Stimulated activated CD8-positive, alpha-beta memory T cell treated with anti-CD3 and anti-CD28 coated beads, Interleukin-15, amount 100 ng/mL, for 48 hours (primary cell): ENCODE results near the gene MICAL3.

Experiments
- DNase-seq, 2 donors: peaks; one replicate each; pipeline ENCODE4 v3.0.0-alpha.2; 2020; ENCODE audit warnings: low read depth in 2 of 2

The MICAL3 gene

DNA sequence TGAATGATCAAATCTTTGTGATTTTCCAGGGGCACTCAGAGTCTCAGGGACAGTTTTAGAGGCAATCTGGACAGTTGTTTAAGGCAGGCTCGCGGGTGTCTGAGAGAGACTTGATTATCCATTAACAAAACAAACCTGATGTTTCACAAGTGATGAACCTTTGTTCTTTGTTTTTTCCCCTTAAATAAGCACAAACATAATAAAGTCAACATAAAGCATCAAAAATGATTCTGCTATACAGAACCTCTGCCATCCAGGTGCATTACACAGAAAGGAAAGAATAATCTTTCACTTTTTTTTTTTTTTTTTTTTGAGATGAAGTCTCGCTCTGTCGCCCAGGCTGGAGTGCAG lies 263.2 kb downstream of the MICAL3 start:
- no peak for DNase-seq

DNA sequence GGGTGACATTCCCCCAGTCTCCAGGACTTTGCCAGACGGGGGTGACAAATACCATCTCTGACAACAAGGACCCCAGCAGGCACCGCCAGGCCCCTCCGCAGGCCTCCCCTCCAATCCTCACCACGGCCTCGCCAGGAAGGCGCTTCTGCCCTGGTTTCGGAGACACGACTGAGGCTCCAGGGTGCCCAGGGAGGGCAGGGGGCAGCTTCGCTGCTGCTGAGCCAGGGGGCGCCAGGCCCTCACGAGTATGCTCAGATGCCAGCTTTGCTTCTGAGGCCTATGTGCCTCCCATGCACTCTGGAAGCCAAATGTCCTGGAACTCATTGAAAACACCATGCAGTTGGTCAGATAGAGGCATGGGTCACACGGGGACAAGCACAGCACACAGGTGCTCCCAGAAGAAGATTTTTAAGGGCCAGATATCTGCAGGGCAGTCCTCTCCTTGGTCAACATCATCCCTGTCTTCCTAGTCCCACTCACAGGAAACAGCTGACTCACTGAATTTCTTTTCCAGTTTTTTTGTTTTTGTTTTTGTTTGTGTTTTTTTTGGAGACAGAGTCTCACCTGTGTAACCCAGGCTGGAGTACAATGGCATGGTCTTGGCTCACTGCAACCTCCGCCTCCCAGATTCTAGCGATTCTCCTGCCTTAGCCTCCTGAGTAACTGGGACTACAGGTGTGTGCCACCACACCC lies 270.0 kb downstream of the MICAL3 start:
- no peak for DNase-seq

DNA sequence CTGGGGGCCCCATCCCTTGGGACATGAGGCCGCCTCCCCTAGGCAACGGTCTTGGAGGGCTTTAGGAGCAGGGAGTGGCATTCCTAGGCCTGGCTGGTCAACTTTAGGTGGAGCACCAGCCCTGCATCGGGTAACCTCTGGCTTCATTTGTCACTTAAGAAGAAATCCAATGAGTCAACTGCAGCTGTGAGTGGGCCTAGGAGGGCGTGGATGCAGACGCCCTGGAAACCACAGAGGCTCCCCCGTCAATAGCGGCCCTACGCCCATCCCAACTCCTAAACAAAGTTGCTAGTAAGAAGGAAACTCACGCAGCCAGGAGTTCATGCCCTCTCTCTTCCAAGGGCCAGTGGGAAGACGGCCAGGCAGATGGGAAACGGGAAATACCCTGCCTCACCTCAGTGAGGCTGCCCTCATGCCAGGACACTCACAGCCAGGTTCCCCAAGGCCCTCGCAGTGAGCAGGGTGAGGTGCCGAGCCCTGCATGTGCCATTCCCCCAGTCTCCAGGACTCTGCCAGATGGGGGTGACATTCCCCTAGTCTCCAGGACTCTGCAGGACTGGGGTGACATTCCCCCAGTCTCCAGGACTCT lies 270.9 kb downstream of the MICAL3 start:
- DNase-seq, result no peak

DNA sequence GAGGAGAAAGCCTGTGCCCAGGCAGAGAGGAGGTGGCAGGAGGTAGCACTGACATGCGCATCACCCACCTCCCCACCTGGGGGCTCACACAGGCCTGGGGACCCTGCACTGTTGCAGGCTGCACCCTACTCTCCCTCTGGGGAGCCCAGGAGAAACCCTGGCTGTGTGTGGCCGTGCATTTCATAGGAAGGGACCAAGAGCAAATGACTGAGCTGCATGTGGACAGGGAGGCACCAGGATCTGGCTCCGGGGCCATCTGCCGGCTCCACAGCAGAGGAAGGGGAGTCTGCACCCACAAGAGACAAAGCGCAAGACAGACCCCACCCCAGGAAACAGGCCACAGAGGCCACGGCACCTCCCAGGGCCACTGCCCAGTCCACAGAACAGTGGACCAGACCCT lies 272.8 kb downstream of the MICAL3 start:
- no peak for DNase-seq

DNA sequence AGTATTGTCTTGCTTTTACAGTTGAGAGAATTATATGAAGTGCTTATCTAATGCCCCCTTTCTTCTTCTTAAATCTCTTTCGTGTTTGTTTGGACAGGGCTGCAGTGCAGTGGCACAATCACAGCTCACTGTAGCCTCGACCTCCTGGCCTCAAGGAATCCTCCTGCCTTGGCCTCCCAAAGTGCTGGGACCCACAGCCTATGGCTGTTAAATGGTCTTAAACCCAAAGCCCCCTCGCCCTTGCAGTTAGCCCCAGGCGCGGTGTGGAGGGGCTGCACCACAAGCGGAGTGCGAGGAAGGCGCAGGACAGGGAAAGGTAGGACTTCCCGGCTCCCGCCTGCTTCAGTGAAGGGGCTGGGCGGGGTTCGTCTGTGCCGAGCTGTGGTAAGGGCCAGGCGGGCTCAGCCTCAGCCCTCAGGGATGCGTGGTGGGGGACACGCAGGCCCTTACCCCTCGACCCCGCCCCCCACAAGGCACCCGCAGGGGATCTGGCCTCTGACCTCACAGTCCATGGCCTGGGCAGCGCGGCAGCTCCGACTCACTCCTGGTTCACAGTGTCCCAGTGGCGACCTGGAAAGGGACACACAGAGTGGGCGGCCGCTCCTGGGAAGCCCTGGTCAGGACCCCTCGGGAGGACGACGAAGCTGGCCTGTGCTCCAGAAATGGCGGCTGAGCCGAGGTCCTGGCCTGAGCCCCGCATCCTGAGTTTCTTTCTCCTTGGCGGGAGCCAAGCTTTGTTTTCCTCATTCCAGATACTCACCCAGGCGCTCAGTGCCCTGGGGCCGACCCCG lies 274.6 kb downstream of the MICAL3 start:
- DNase-seq, result no peak

DNA sequence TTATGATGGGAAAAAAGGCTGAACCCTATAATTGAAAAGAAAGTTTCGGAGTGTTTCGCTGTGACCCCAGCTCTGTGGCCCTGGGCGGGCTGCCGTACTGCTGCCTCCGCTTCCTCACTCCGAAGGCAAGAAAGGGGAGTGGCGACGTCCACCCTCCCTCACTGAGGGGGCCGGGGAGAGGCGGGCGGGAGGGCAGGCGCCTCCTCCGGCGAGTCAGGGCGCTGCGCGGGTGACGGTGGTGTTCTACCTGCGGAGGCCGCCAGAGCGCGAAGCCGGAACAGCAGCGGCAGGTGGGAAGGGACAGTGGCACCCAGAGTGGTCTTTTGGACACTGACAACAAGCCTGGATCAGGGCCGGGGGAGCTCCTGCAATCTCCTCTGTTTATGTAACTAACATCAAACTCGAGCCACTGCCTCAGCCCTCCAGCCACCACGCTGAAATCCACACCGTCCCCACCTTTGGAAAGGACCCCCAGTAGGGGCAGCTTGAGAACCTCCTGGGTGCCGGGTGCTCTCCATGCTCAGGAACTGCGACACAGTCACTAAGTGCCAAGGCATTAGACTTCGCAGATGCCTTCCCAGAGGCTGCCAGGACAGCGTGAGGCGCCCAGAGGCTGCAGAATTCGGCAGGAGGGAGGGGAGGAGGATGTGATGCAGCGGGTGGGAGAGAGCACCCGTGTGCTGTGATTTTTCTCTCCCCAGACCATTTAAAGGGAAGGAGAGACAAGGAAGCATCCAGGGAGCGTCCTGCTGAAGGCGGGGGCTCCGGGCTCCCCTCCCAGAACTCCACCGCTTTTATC lies 275.6 kb downstream of the MICAL3 start:
- DNase-seq, result no peak

DNA sequence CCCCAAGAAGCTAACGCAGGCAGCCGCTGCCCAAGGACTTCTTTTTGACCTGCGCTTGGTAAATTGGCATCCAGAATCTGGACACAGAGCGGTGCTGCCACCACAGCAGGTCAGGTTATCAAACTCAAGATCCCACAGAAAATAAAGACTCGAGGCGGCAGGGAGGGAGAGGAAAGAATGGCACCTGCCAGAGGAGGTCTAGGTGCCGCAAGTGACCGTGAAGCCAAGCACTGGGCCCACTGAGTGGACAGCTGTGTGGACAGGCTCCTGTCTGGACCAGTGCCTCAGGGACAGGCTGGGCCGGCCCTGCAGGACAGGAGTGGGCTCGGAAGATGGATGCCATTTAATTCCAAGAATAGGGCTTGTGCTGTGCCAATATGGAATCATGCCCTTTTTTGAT lies 277.4 kb downstream of the MICAL3 start:
- DNase-seq, result no peak

DNA sequence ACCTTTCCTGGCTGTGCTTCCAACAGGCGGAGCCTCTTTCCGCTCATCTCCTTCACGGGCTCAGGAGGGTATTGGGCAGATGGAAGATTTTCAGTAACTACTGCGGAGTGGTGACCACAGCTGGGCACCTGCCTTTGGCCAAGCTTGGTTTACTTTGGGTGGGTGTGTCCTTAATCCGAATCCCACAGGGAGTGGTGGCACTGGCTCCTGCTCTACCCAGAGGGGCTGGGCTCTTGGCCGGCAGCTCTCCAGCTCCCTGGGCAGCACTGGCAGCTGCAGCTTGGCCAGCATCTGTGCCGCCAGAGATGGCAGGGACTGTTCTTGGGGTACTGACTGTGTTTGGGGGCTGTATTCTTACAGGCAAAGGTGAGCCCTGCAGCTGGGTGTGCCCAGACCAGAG lies 279.9 kb downstream of the MICAL3 start:
- no peak for DNase-seq

DNA sequence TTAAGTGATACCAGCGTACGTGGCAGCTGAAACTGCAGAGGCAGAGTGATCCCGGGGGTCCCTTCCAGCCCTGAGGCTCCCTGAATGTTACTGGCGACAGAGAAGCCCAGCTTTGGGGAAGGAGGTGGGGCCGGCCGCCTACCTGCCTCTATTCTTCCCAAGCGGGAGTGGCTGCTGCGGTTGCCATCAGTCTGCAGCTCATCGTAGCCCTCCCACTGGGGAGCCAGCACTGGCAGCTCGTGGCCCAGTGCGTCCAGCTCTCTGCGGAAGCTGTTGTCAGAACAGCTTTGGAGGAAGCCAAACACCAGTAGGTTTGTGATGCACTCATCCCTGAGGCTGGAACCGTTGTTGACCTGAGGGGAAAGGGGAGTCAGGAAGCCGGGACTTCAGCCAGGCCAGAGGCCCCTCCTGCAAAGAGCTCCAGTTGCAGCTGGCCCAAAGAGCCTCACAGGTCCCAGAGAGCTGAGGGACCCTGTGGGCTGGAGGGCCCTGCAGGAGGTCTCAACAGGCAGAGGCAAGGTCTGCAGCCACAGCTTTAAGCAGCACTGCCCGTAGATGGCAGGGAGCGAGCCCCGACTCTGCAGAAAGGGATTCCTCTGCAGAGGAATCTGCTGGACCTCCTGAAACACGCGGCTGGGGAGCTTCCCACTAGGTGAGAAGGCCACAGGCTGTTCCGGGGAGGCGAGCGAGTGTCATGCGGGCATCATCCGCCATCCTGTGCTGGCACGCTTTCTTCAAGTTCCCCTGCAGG lies 280.5 kb downstream of the MICAL3 start:
- no peak for DNase-seq

DNA sequence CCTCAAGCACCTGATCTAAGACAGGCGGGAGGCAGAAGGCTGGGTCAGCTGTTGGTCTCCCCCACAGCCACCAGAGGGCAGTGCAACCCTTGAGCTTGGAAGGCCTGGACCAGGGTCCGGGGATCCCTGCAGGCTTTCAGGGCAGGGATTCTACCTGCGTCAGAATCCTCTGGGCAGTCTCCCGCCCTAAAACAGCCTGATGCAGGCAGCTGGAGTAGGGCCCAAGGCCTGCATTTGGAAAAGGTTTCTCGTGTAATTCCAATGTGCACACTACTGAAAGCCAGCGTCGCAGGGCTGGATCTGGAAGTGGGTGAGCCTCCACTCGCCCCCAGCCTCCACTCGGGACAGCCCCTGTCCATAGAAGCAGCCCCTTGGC lies 281.8 kb downstream of the MICAL3 start:
- DNase-seq, result peak; percentile 42 to 49

DNA sequence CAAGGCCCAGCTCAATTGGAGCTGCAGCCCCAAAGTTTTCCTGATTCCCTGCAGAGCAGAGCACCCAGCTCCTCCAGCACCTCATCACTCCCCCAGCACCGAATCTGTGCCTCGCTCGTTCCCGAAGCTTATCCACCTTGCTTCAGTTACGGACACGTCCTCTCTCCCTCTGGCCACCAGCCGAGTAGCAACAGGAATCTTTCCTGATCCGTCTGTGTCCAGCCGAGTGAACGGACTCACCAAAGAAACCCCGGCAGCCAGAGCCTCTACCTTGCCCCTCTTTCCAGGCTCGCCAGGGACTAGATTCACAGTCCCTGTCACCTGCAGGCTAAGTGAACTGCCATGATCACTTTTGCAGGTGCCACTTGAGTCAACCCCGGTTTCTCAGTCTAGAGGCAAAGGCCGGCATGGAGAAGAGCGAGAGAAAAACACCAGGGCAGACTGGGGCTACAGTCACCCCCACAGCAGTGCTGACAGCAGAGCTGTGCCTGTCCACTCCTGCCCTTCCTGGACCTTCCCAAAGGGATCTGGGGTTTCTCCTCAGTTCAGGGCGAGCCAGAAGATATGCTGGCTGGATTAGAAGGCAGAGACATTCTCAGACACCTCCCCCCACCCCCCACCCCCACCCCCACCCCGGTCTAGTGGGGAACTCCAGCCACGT lies 282.4 kb downstream of the MICAL3 start:
- DNase-seq, result no peak

DNA sequence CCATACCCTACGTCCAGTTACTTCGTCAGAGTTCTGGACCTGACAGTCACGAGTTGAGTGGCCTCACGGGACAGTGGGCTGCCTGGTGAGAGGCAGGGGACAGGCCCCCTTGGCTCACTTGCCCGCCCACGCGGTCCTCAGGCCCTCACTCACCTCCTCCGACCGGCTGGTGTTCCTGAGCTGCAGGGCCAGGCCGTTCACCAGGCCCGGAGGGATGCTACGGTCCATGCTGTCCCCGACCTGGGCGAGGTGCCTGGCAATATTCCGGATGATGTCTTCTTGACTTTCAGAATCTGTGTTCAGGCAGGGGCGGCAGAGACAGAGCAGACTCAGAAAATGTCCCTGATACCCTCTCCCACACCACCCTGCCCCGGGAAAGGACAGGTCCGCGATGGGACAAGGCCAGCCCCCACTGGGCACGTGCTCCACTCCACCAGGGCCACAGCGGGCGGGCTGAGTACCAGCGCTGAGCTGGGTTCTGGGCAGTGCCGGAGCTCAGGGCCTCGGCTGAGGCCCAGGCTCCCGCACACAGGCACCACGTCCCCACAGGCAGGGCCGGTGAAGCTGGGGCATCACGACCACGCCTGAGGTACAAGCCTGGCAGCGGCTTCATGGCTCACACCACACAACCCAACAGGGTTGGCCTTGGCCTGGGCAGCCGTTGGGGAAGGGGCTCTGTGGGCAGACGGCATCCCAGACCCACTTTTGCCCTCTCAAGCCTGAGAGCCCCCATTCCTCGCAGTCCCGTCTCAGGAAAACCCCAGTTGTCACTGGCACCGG lies 285.0 kb downstream of the MICAL3 start:
- DNase-seq, result no peak

DNA sequence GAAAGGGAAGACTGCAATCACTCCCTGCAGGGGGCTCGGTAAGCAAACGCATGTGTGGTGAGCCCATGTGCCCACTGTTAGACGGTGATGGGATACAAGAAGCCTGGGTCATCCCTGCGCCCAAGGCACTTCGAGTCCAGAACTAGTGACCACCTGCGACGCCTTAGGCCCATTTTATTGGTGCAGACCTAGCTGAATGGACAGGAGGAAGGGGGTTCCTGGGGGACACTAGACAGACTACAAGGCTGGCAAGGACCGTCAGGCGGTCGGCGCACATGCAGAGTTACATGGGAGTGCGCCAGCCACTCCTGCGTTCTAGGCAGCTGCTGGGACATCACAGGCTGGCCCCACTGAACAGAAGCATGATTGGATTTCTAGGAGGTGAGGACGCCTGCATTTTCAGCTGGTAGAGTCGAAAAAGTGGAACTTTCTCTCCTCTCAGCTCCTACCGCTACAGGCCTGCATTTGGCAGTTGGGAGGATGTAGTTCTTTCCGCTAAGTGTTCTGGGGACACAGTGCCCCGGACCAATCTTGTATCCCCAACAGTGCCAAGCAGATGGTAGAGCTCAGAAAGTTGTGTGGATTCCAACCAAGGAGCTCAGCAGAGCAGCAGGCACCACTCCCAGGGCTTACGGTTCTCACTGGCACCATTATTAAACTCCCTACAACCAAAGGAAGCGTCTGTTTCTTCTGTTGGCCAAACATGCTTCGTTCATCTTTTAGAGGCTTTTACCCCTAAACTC lies 285.8 kb downstream of the MICAL3 start:
- no peak for DNase-seq
